HepG2 (cell line): ENCODE results near the gene GABBR2. TPM values are rescaled to one million over a fixed set of nuclear protein-coding genes. Genes with fewer than 3 reads are reported as not detected.

Experiments used
- ATAC-seq: fragments of 200-7000 bp; cut with Tn5 transposase; 3 replicates; pipeline ENCODE4 v1.9.1; 2020; ENCODE audit warnings: mild to moderate bottlenecking, moderate library complexity
- BruUV-seq: library from RNA; stranded (reverse); fragments of 400-500 nt; replicated peaks from 2 replicates; lab custom pipeline; 2021; lab: Mats Ljungman, UMichigan
- CTCF ChIA-PET: fragments of 300-600 bp; formaldehyde crosslinking; extraction: SDS; loops from one replicate; lab custom pipeline; 2021; ENCODE audit warnings: low total read pairs, inconsistent platforms, low intra/inter-chr PET ratio; lab: Yijun Ruan, JAX
- POLR2A ChIA-PET: fragments of 350-600 bp; sonication (Branson Sonifier 250); formaldehyde crosslinking; loops from one replicate; lab custom pipeline; 2020; ENCODE audit warnings: antibody characterized with exemption, inconsistent platforms; lab: Yijun Ruan, JAX
- DNase-seq: peaks from one replicate; pipeline ENCODE4 v3.0.0-alpha.2; 2015; ENCODE audit warnings: low spot score
- FAIRE-seq: peaks from 3 replicates; lab custom pipeline; 2011; peaks lifted over from hg19 to GRCh38; lab: Jason Lieb, UNC
- H2AFZ ChIP-seq: one replicate; pipeline ENCODE4 v1.6.1; 2011; ENCODE audit warnings: low read length, inconsistent platforms
- H3K27ac ChIP-seq: fragments of 300-600 bp; 3 replicates; pipeline ENCODE4 v1.8.0; 2011; ENCODE audit warnings: mixed run types, mild to moderate bottlenecking, mixed read lengths, low read length, inconsistent platforms; ENCODE audit not compliant: insufficient read depth; ENCODE audit errors: extremely low read length
- H3K27me3 ChIP-seq, 2 experiments: fragments of 200-600 bp in 1 of 2; 2 replicates in 1 of 2; 3 replicates in 1 of 2; pipeline versions ENCODE4 v1.6.0 to v1.8.0; 2011; ENCODE audit warnings: low read length in 2 of 2, mild to moderate bottlenecking in 2 of 2, moderate library complexity in 2 of 2, inconsistent platforms in 1 of 2; ENCODE audit not compliant: insufficient read depth in 2 of 2, control insufficient read depth in 1 of 2
- H3K36me3 ChIP-seq, 2 experiments: fragments of 200-600 bp in 1 of 2; replicated peaks in 1 of 2; 2 replicates in 1 of 2; 3 replicates in 1 of 2; pipeline versions ENCODE4 v1.5.1 to v1.8.0; 2011; ENCODE audit warnings: low read length in 2 of 2, inconsistent platforms in 1 of 2; ENCODE audit not compliant: insufficient read depth in 2 of 2, control insufficient read depth in 1 of 2
- H3K4me1 ChIP-seq: 2 replicates; pipeline ENCODE4 v1.5.1; 2012; ENCODE audit warnings: low read length, inconsistent platforms; ENCODE audit not compliant: insufficient read depth
- H3K4me2 ChIP-seq: 2 replicates; pipeline ENCODE4 v1.6.0; 2011; ENCODE audit warnings: low read depth, low read length, inconsistent platforms
- H3K4me3 ChIP-seq, 3 experiments: fragments of 200-600 bp in 1 of 3; sonication (generic), shearing (Covaris generic) in 1 of 3; replicated peaks in 1 of 3; 2 replicates each; pipeline ENCODE4 v1.5.1; 2011 to 2016; ENCODE audit warnings: low read length in 3 of 3, inconsistent platforms in 2 of 3, low read depth in 2 of 3, mild to moderate bottlenecking in 2 of 3, control low read depth in 1 of 3, mixed read lengths in 1 of 3; ENCODE audit not compliant: insufficient read depth in 1 of 3
- H3K79me2 ChIP-seq: one replicate; pipeline ENCODE4 v1.6.1; 2011; ENCODE audit warnings: low read length, inconsistent platforms; ENCODE audit not compliant: insufficient read depth
- H3K9ac ChIP-seq: 2 replicates; pipeline ENCODE4 v1.6.0; 2011; ENCODE audit warnings: mild to moderate bottlenecking, low read depth, low read length, inconsistent platforms; ENCODE audit not compliant: insufficient read depth
- H3K9me3 ChIP-seq: 2 replicates; pipeline ENCODE4 v1.5.1; 2012; ENCODE audit warnings: mild to moderate bottlenecking, low read length
- H4K20me1 ChIP-seq: 2 replicates; pipeline ENCODE4 v1.6.0; 2011; ENCODE audit warnings: inconsistent platforms, mild to moderate bottlenecking, low read length, moderate library complexity; ENCODE audit not compliant: insufficient read depth
- BRD4 ChIP-seq: sonication (generic); formaldehyde crosslinking; IDR thresholded peaks from 2 replicates; pipeline ENCODE4 v1.4.0; 2020; ENCODE audit warnings: missing genetic modification reagents
- MAFF ChIP-seq: IDR thresholded peaks from 2 replicates; pipeline ENCODE4 v1.6.1; 2011; ENCODE audit warnings: low read depth, low read length, improper control_type of control experiment
- MAFK ChIP-seq, 2 experiments: IDR thresholded peaks in 1 of 2; conservative IDR thresholded peaks in 1 of 2; 2 replicates each; pipeline ENCODE4 v1.6.1; 2011; ENCODE audit warnings: improper control_type of control experiment in 2 of 2, low read length in 2 of 2
- NCOR1 ChIP-seq: fragments of 200-600 bp; sonication (generic); IDR thresholded peaks from 2 replicates; pipeline ENCODE4 v1.7.0; 2017; ENCODE audit warnings: antibody characterized with exemption, low read length, borderline replicate concordance
- NRL ChIP-seq: sonication (generic); formaldehyde crosslinking; IDR thresholded peaks from 2 replicates; pipeline ENCODE4 v1.5.0; 2020; ENCODE audit warnings: missing genetic modification reagents, mild to moderate bottlenecking, moderate library complexity, borderline replicate concordance
- ZBTB20 ChIP-seq: sonication (generic); formaldehyde crosslinking; IDR thresholded peaks from 2 replicates; pipeline ENCODE4 v1.8.1; 2023; ENCODE audit warnings: missing genetic modification reagents, low read depth, mild to moderate bottlenecking, borderline replicate concordance
- ZFP37 ChIP-seq: sonication (generic); formaldehyde crosslinking; IDR thresholded peaks from 2 replicates; pipeline ENCODE4 v1.4.0; 2020; ENCODE audit warnings: missing genetic modification reagents, borderline replicate concordance
- ZNF564 ChIP-seq: sonication (generic); formaldehyde crosslinking; IDR thresholded peaks from 2 replicates; pipeline ENCODE4 v1.8.1; 2023; ENCODE audit warnings: mild to moderate bottlenecking, missing genetic modification reagents
- ZNF780A ChIP-seq: sonication (generic); formaldehyde crosslinking; IDR thresholded peaks from 2 replicates; pipeline ENCODE4 v1.8.0; 2022; ENCODE audit warnings: mild to moderate bottlenecking, missing genetic modification reagents, moderate library complexity
- ZSCAN20 ChIP-seq: sonication (generic); formaldehyde crosslinking; IDR thresholded peaks from 2 replicates; pipeline ENCODE4 v1.4.0; 2020; ENCODE audit warnings: missing genetic modification reagents, mild to moderate bottlenecking, borderline replicate concordance
- WGBS: methylation state at CpG from one replicate; pipeline ENCODE4 v1.1.6; 2017; ENCODE audit warnings: low lambda C conversion rate; 5-methylcytosine and 5-hydroxymethylcytosine counted together
- in situ Hi-C: cut with HindIII; loops from 2 replicates; pipeline ENCODE4 v1.10.0; 2017; ENCODE audit warnings: low pct_unique_long_range_greater_than_20kb; ENCODE audit not compliant: extremely low pct_ligation_motif_present
- intact Hi-C: fragments of 100-400 bp; cut with micrococcal nuclease; formaldehyde crosslinking; loops from one replicate; pipeline ENCODE4 v1.10.0; 2022; ENCODE audit not compliant: unreplicated experiment
- polyA plus RNA-seq, 8 experiments: library from polyadenylated mRNA; depleted of rRNA in 3 of 8; stranded (reverse) in 7 of 8; unstranded in 1 of 8; fragments of >200 nt; fragmentation: Illumina TruSeq in 4 of 8; extraction: Trizol in 4 of 8; gene quantifications; 2 replicates each; pipeline versions ENCODE4 v1.2.1 to v1.2.3, GENCODE V29; 2011 to 2016; ENCODE audit warnings: low read depth in 4 of 8, missing spikeins in 1 of 8, mixed read lengths in 1 of 8; ENCODE audit not compliant: insufficient read depth in 1 of 8
- total RNA-seq, 5 experiments: library from RNA; depleted of rRNA; stranded (reverse); fragments of >200 nt; fragmentation: Illumina TruSeq; extraction: Trizol; gene quantifications; 2 replicates each; pipeline ENCODE4 v1.2.3, GENCODE V29; 2016; ENCODE audit warnings: low read depth in 1 of 5
- TF ChIP-seq, protein P1 (sequence below): sonication (generic); formaldehyde crosslinking; conservative IDR thresholded peaks from 2 replicates; pipeline ENCODE4 v1.4.0; 2020; ENCODE audit warnings: missing genetic modification reagents
- TF ChIP-seq, protein P2 (sequence below): sonication (generic); formaldehyde crosslinking; conservative IDR thresholded peaks from 2 replicates; pipeline ENCODE4 v1.4.0; 2020; ENCODE audit warnings: missing genetic modification reagents
- TF ChIP-seq, protein P3 (sequence below), 2 experiments: sonication (generic) in 1 of 2; formaldehyde crosslinking in 1 of 2; IDR thresholded peaks; 2 replicates each; pipeline versions ENCODE4 v1.5.1 to v1.6.1; 2011 to 2020; ENCODE audit warnings: borderline replicate concordance in 1 of 2, low read depth in 1 of 2, low read length in 1 of 2, mild to moderate bottlenecking in 1 of 2, missing genetic modification reagents in 1 of 2, moderate library complexity in 1 of 2

The GABBR2 gene
- total and polyA plus RNA-seq, 2 of the 13 experiments (the other 11 are each of a cell fraction or from before 2014, with no cell fraction given) = 0.02 TPM; not detected in 1

DNA sequence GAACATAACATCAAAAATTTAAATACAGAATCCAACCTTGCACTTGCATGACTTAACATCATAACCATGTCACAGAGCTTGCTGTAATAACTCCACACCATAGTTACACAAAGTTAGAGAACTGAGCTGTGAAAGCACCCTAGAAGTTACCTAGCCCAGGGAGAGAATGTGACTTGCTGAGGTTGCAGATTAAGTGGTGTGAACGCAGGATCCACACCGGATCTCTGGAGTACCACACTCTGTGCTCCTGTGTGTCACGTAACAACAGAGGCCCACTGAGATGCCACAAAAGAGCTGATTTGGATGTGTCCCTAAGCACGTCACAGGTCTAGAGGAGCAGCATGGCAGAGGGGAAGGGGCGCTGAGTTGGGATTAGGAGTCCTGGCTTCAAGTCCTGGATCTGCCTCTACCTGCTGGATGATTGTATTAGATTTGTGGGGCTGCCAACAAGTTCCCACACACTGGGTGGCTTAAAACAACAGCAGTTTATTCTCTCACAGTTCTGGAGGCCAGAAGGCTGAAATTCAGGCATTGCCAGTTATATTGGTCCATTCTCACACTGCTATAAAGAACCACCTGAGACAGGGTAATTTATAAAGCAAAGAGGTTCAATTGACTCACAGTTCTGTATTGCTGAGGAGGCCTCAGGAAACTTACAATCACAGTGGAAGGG lies 240.0 kb downstream of the GABBR2 start:
- no peaks in the 10 kb centered on the region for H3K36me3 ChIP-seq
- in situ Hi-C loops (no loop called here), intact Hi-C loops (no loop called here)
- no peak overlapping the region for H3K9ac ChIP-seq
- H3K4me2 ChIP-seq = no peak overlapping the region
- no peaks in the 10 kb centered on the region for H3K79me2 ChIP-seq
- no peak for FAIRE-seq
- H3K27ac ChIP-seq = no peak overlapping the region
- WGBS = 30% methylated on average over 4 of the region's 5 CpGs
- no peak overlapping the region for H2AFZ ChIP-seq
- H3K4me3 ChIP-seq = no peak overlapping the region
- no peaks in the 10 kb centered on the region for H3K27me3 ChIP-seq
- no TSS peak for BruUV-seq
- H3K4me1 ChIP-seq = no peaks in the 10 kb centered on the region
- POLR2A ChIA-PET = no interaction called here
- no peaks in the 10 kb centered on the region for H4K20me1 ChIP-seq
- no peak for DNase-seq
- TF ChIP-seq MAFK (conservative IDR thresholded peaks at IDR 0.05 in 1 of 2, IDR thresholded peaks at IDR 0.05 in 1 of 2; ENCODE audit: low read length in 2 of 2) (peak in 1 of 2 experiments; percentile 58; a peak in 3 of 4 replicates), MAFF (0 out of 2 replicates have a peak, but pooled peaks have one; percentile 31), NCOR1 (no peak)
- TF ChIP-seq, all 625 proteins: peak for 2
- no peak for ATAC-seq
- H3K9me3 ChIP-seq = no peaks in the 10 kb centered on the region
- CTCF ChIA-PET = no interaction called here

DNA sequence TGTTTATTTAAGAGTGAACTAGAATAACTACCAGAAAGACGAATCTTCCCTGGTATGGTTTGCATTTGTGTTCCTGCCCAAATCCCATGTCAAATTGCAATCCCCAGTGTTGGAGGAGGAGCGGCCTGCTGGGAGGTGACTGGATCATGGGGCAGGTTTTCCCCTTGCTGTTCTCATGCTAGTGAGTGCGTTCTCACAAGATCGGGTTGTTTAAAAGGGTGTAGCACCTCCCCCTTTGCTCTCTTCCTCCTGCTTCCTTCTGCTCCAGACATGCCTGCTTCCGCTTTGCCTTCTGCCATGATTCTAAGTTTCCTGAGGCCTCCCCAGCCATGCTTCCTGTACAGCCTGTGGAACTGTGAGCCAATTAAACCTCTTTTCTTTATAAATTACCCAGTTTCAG lies 242.9 kb downstream of the GABBR2 start:
- in situ Hi-C loops = no loop called here
- Histone ChIP-seq H3K4me2 (no peak overlapping the region), H3K27ac (no peak overlapping the region), H3K9ac (no peak overlapping the region), H3K4me1 (no peaks in the 10 kb centered on the region), H3K9me3 (peaks cover 19% of the 10 kb centered on the region), H4K20me1 (no peaks in the 10 kb centered on the region), H2AFZ (no peak overlapping the region), H3K36me3 (no peaks in the 10 kb centered on the region), H3K79me2 (no peaks in the 10 kb centered on the region), H3K27me3 (no peaks in the 10 kb centered on the region), H3K4me3 (no peak overlapping the region)
- CTCF ChIA-PET = no interaction called here
- FAIRE-seq (no peak), DNase-seq (no peak), ATAC-seq (no peak)
- POLR2A ChIA-PET = no interaction called here
- intact Hi-C loops = no loop called here
- 29% methylated on average over 5 of the region's 5 CpGs for WGBS
- BruUV-seq = no TSS peak
- TF ChIP-seq ZFP37 (CRISPR knock-in tag) (no peak), ZSCAN20 (no peak), ZNF780A (CRISPR knock-in tag) (no peak), BRD4 (CRISPR knock-in tag) (no peak), NRL (no peak), ZBTB20 (CRISPR knock-in tag) (no peak), ZNF564 (CRISPR knock-in tag) (no peak)
- TF ChIP-seq, protein P1, sequence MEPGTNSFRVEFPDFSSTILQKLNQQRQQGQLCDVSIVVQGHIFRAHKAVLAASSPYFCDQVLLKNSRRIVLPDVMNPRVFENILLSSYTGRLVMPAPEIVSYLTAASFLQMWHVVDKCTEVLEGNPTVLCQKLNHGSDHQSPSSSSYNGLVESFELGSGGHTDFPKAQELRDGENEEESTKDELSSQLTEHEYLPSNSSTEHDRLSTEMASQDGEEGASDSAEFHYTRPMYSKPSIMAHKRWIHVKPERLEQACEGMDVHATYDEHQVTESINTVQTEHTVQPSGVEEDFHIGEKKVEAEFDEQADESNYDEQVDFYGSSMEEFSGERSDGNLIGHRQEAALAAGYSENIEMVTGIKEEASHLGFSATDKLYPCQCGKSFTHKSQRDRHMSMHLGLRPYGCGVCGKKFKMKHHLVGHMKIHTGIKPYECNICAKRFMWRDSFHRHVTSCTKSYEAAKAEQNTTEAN = no peak
- TF ChIP-seq, protein P2, sequence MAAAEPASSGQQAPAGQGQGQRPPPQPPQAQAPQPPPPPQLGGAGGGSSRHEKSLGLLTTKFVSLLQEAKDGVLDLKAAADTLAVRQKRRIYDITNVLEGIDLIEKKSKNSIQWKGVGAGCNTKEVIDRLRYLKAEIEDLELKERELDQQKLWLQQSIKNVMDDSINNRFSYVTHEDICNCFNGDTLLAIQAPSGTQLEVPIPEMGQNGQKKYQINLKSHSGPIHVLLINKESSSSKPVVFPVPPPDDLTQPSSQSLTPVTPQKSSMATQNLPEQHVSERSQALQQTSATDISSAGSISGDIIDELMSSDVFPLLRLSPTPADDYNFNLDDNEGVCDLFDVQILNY (CRISPR knock-in tag) = no peak
- TF ChIP-seq, protein P3, sequence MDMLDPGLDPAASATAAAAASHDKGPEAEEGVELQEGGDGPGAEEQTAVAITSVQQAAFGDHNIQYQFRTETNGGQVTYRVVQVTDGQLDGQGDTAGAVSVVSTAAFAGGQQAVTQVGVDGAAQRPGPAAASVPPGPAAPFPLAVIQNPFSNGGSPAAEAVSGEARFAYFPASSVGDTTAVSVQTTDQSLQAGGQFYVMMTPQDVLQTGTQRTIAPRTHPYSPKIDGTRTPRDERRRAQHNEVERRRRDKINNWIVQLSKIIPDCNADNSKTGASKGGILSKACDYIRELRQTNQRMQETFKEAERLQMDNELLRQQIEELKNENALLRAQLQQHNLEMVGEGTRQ (IDR thresholded peaks at IDR 0.05; ENCODE audit: low read depth, low read length) = no peak
- TF ChIP-seq, protein P3 (CRISPR knock-in tag; IDR thresholded peaks at IDR 0.05; ENCODE audit: borderline replicate concordance) = no peak
